MV-4-11 (cell line): ENCODE results near the gene NONO.
"Not testable (repeated sequence)": the region's sequence is repeated elsewhere in the genome, so short reads cannot be mapped to it uniquely, and the experiment has no call there.

ENCODE experiments used
- DNase-seq: peaks from one replicate; lab custom pipeline; 2025; lab: John Stamatoyannopoulos, UW

Gene NONO

GRCh38 chrX:71291381-71291780 is 7.9 kb downstream of the NONO start:
- no peak for DNase-seq

DNA sequence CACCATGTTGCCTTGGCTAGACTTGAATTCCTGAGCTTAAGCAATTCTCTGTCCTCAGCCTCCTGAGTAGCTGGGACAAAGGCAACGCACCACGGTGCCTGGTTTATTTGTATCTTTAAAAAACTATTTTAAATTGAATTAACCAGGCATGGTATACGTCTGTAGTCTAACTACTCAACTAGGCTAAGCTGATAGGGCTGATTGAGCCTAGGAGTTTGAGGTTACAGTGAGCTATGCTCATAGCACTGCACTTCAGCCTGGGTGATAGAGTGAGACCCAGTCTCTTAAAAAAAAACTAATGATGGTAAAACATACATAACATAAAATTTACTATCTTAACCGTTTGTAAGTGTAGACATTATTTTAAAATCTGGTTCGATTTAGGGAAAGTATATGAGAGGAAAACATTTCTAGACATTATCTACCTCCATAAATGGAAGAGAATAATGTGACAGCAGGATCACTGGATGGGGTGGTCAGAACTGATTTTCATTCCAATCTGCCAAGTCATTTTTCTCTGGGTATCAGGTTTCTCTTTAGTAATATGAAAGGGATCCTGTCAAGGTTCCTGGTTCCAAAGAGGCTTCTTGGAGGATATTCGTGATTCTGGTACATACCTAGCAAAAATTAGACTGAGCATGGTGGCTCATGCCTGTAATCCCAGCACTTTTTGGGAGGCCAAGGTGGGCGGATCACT is 9.4 kb downstream of the NONO start:
- DNase-seq = no peak

GRCh38 chrX:71296806-71297205 is 13.4 kb downstream of the NONO start:
- no peak for DNase-seq

- DNase-seq = no peak
These were observed 14.7 kb downstream of the NONO start for GRCh38 chrX:71298119-71298518.

- DNase-seq = not testable (repeated sequence)
These were observed 16.6 kb downstream of the NONO start for GRCh38 chrX:71300064-71300463.

- not testable (repeated sequence) for DNase-seq
These were observed 17.1 kb downstream of the NONO start for GRCh38 chrX:71300495-71300894.

DNA sequence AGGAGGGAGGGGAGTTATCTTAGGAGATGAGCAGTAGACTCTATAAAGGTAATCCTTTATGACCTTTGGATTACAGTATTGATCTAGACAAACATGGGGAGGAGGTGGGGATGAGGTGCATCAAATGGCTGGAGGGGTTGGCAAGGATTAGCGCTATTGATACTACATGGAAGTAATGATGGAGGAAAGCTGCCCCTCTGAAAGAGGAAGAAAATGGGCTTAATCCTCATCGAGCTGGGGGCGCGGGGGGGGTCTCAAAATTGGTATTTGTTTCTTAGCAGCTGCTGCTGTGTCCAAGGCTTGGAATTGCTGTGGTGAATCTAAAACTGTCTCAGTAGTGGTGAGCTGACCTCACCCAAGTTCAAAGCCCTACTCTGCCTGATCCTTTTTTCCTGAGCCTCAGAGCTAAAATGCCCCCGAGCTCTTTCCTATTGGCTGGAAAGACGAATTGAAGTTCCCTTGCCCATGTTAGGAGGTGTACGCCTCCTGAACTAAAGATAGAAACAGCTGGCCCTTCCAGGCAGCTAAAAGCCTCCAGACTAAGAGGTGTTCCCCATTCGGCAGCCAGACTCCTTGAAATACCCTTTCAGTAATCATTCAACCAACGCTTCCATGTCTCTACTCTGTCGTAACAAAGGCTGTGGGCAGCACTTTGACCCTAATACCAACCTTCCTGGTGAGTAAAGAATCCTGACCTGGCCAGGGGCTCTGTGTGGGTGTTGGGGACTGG is 17.9 kb downstream of the NONO start, which contains the start of gene ITGB1BP2:
Gene ITGB1BP2 (plus strand): TSS at position 556 of the 730 bp plus-strand sequence. CDS start 57 bp downstream, at position 613.
- DNase-seq = peak; percentile 67

DNA sequence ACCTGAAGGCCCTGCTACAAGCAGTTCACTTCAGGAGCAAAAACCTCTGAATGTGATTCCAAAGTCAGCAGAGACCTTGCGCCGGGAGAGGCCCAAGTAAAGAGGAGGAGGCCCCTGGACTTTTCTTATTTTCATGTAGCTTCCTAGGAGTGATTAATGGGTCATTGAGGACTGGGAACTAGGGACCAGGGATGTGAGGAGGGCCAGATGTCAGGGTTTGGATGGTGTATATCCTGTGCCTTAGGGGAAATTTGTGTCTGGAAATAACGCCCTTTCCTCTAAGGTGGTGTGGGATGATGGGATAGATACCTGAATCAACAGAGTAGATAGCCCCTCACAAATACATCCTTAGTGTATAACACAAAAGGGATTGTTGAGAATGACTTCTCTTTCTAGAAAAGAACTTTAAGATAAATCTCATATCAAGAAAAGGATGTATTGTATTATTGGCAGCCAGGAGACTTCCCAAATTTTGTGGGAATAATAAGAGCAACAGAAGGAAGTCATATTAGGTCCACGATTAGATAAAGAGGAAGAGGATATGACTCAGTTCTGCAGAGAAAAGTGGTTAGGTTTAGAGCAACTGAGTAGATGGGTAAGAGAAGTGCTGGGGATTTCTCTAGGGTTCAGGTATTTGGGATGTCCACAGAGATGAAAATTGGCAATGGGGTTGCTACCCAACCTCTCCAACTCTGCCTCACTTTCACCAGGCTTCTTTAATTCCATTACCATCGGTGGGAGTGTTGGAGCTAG is 19.2 kb downstream of the NONO start:
- DNase-seq = peak; percentile 54

GRCh38 chrX:71304561-71304960 is 21.1 kb downstream of the NONO start:
- no peak for DNase-seq

GRCh38 chrX:71315917-71316316 is 32.5 kb downstream of the NONO start:
- DNase-seq = no peak

GRCh38 chrX:71316959-71317358 is 33.5 kb downstream of the NONO start:
- DNase-seq = not testable (repeated sequence)

DNA sequence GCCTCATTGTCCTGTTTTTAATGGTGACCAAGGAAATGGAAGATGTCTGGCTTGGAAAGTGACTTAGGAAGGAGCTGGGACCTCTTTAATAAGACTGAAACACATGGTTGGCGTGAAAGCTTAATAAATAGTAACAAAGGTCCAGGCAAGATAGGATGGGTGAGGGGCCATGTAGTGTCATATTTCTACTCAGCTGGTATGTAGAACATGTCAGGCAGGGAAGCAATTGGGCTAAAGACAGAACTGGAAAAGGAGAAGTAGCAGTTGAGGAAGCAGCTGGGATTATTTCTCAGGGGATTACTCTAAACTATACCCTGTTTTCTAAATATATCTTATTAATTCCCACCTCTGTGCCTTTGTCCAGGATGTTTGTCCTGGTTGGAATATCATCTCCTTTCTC is 36.7 kb downstream of the NONO start:
- DNase-seq = peak; percentile 42

GRCh38 chrX:71321731-71322130 is 38.3 kb downstream of the NONO start:
- DNase-seq = no peak

DNA sequence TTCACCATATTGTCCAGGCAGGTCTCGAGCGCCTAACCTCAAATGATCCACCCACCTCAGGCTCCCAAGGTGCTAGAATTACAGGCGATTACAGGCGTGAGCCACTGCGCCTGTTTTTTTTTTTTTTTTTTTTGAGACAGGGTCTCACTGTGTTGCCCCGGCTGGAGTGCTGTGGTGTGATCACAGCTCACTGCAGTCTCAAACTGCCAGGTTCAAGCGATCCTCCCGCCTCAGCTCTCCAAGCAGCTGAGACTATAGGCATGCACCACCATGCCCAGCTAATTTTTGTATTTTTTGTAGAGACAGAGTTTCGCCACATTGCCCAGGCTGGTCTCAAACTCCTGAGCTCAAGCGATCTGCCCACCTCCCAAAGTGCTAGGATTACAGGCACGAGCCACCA is 41.0 kb downstream of the NONO start:
- DNase-seq = not testable (repeated sequence)

DNA sequence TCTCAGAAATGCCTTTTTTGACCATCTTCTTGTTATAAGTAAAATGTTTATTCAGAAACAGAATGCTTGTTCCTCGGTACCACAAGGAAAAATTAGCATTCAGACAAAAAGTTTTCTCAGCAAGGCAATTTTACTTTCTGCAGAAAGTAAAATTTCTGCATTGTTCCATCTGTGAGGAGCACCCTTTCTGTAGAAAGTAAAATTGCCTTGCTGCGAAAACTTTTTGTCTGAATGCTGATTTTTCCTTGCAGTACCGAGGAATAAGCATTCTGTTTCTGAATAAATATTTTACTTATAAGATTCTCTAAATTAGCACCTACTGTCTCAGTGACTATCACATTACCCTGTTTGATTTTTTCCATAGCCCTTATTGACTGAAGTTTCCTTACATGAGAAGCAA is 43.0 kb downstream of the NONO start:
- DNase-seq = no peak

GRCh38 chrX:71349151-71349665 is 65.8 kb downstream of the NONO start:
- not testable (repeated sequence) for DNase-seq

GRCh38 chrX:71349867-71350266 is 66.4 kb downstream of the NONO start:
- not testable (repeated sequence) for DNase-seq
